ENCODE measurements around the gene TBC1D8B. TPM values are rescaled to one million over a fixed set of nuclear protein-coding genes. Genes with fewer than 3 reads are reported as not detected.

Gene TBC1D8B
- total RNA-seq, 6 experiments from 2014 or later = 14.4 to 18.0 (median 14.7) TPM

GRCh38 chrX:106891762-106892460, 89.4 kb downstream of the TBC1D8B start:
- Mint-ChIP-seq H3K27me3 (ENCODE audit: insufficient read depth) (peaks cover 5% of the 10 kb centered on the region; the same call in 1 of the 2 replicates), H3K4me3 (no peak overlapping the region), H3K9me3 (no peaks in the 10 kb centered on the region), H3K36me3 (ENCODE audit: low read depth) (no peaks in the 10 kb centered on the region), H3K4me1 (ENCODE audit: low read depth) (peaks cover 28% of the 10 kb centered on the region), H3K27ac (no peak overlapping the region)
- DNase-seq = no peak
- TF ChIP-seq CTCF (IDR thresholded peaks at IDR 0.05) = no peak

GRCh38 chrX:106894392-106894909, 92.0 kb downstream of the TBC1D8B start:
- peaks cover 50% of the 10 kb centered on the region for H3K4me1 Mint-ChIP-seq (ENCODE audit: low read depth)
- peak overlapping the region; percentile 43; the same call in 1 of the 2 replicates for H3K4me3 Mint-ChIP-seq
- peak overlapping the region; percentile 82 for H3K27ac Mint-ChIP-seq
- peaks cover 5% of the 10 kb centered on the region; the same call in 1 of the 2 replicates for H3K27me3 Mint-ChIP-seq (ENCODE audit: insufficient read depth)
- TF ChIP-seq CTCF (IDR thresholded peaks at IDR 0.05) = peak; percentile 86
- H3K36me3 Mint-ChIP-seq (ENCODE audit: low read depth) = no peaks in the 10 kb centered on the region
- H3K9me3 Mint-ChIP-seq = no peaks in the 10 kb centered on the region
- peak; percentile 61 for DNase-seq

GRCh38 chrX:106894978-106895452, 92.5 kb downstream of the TBC1D8B start:
- H3K27ac Mint-ChIP-seq = peak overlapping the region; percentile 82

GRCh38 chrX:106897259-106897658, 94.8 kb downstream of the TBC1D8B start:
- DNase-seq = peak; percentile 34
- H3K9me3 Mint-ChIP-seq = no peaks in the 10 kb centered on the region

More at GRCh38 chrX:106894978-106895452, 92.5 kb downstream of the TBC1D8B start:
- DNase-seq = peak; percentile 63
- Mint-ChIP-seq H3K4me1 (ENCODE audit: low read depth) (peaks cover 56% of the 10 kb centered on the region), H3K27me3 (ENCODE audit: insufficient read depth) (peaks cover 5% of the 10 kb centered on the region; the same call in 1 of the 2 replicates), H3K4me3 (peak overlapping the region; percentile 46), H3K9me3 (no peaks in the 10 kb centered on the region), H3K36me3 (ENCODE audit: low read depth) (no peaks in the 10 kb centered on the region)
- no peak for TF ChIP-seq CTCF (IDR thresholded peaks at IDR 0.05)

GRCh38 chrX:106898462-106898861, 96.0 kb downstream of the TBC1D8B start:
- no peaks in the 10 kb centered on the region for H3K9me3 Mint-ChIP-seq
- H3K4me1 Mint-ChIP-seq (ENCODE audit: low read depth) = peaks cover 54% of the 10 kb centered on the region
- H3K4me3 Mint-ChIP-seq = no peak overlapping the region
- H3K27me3 Mint-ChIP-seq (ENCODE audit: insufficient read depth) = peaks cover 3% of the 10 kb centered on the region; the same call in 1 of the 2 replicates
- no peak overlapping the region for H3K27ac Mint-ChIP-seq
- peak; percentile 44 for DNase-seq
- H3K36me3 Mint-ChIP-seq (ENCODE audit: low read depth) = no peaks in the 10 kb centered on the region
- peak; percentile 68; the same call in 1 of the 2 replicates for TF ChIP-seq CTCF (IDR thresholded peaks at IDR 0.05)

More at GRCh38 chrX:106897259-106897658, 94.8 kb downstream of the TBC1D8B start:
- no peak for TF ChIP-seq CTCF (IDR thresholded peaks at IDR 0.05)
- Mint-ChIP-seq H3K36me3 (ENCODE audit: low read depth) (no peaks in the 10 kb centered on the region), H3K4me1 (ENCODE audit: low read depth) (peaks cover 54% of the 10 kb centered on the region), H3K4me3 (no peak overlapping the region), H3K27ac (peak overlapping the region; percentile 71; the same call in 1 of the 2 replicates), H3K27me3 (ENCODE audit: insufficient read depth) (peaks cover 8% of the 10 kb centered on the region; the same call in 1 of the 2 replicates)
